HG03135 (cell line): ENCODE results near the gene CRYBG1.
"Not testable (repeated sequence)": the region's sequence is repeated elsewhere in the genome, so short reads cannot be mapped to it uniquely, and the experiment has no call there.

Experiments used
- ATAC-seq: cut with Tn5 transposase; IDR thresholded peaks from one replicate; pipeline ENCODE4 v1.9.1; 2021; ENCODE audit warnings: mild to moderate bottlenecking, moderate library complexity; ENCODE audit not compliant: unreplicated experiment

CRYBG1 gene

GRCh38 chr6:106495014-106495413, 134.5 kb downstream of the CRYBG1 start:
- ATAC-seq, result no peak

DNA sequence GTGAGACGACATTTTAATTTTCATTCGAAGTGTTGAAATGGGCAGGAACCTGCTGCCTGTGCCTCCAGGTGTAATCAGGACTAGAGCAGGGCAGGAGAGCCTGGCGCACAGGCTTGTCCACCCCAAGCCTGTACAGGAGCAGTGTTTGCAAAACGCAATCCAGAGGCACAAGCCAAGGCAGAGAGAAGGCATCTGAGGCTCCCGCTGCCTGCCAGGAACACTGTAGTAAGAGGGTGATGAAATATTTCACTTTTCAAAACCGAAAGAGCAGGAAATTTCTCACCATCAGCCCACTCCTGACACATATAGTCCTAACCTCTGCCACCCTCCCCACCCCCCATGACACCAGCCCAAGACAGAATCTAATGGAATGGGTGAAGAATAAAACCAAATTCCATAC, 136.3 kb downstream of the CRYBG1 start:
- ATAC-seq, result no peak

GRCh38 chr6:106501960-106502371, 141.4 kb downstream of the CRYBG1 start:
- ATAC-seq, result no peak

DNA sequence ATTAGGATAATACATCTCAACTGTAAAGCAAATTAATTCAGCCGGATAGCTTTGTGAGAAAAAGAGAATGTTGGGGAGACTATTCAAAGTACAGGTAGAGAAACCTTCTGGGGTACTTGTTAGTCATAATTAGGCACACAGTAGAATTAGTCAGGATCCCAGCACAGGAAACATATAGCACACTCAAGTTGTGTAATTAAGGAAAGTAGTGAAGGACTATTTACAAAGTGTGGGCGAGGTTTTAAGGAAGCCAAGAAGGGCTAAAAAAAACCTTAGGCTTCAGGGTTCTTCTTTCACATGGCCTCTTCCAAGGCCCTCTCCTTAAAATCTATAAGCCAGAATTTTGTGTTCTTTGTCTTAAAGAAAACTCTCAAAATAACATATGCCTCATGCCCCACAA, 142.0 kb downstream of the CRYBG1 start:
- ATAC-seq, result no peak

DNA sequence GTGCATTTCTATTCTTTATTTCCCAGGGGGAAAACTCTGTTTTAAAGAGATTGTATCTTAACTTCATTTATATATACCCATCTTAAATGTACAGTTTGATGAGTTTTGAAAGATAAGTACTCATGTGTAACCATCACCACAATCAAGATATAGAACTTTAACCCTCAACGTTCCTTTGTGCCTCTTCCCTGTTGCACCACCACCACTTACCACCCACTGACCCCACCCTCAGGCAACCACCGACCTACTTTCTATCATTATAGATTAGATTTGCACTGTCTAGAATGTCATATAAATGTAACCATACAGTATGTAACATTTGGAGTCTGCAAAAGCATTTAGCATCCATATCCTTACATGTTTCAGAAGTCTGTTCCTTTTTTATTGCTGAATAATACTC, 147.8 kb downstream of the CRYBG1 start:
- ATAC-seq, result no peak

- ATAC-seq, result no peak
Measured at GRCh38 chr6:106508834-106509233, 148.3 kb downstream of the CRYBG1 start.

DNA sequence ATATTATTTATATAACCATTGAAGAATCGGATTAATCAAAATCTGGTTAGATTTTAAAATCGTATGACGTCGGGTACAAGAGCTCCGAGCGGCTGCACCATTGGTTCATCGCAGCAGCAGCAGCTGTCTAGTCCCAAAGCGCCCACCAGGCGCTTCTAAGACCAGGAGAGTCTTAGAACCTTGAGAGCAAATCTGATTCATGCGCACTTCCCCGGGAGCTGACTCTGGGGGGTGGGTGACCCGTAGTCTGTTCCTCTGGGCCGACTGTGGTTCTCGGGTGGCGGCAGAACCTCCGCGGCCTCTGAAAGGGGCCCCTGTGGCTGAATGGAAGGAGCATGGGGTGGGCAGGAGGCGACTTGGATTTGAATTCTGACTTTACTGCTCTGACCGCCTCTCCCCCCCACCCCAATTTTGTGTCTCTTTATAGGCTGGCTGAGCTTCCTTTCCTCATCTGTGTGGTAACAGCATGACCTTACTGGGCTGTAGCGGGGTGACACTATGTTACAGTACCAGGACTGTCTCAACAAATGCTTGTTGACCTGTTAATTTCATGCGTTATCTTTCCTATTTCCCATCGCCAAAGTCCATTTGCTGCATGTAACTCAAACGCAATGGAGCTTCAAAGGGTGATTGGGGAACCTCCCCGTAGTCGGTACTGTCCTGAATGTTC, 149.0 kb downstream of the CRYBG1 start:
- ATAC-seq, result no peak

GRCh38 chr6:106510090-106510970, 149.8 kb downstream of the CRYBG1 start:
- no peak for ATAC-seq

GRCh38 chr6:106511288-106512047, 151.0 kb downstream of the CRYBG1 start:
- no peak for ATAC-seq

GRCh38 chr6:106512048-106512967, 151.8 kb downstream of the CRYBG1 start:
- ATAC-seq, result peak; percentile 58

- no peak for ATAC-seq
Measured at GRCh38 chr6:106512968-106513574, 152.6 kb downstream of the CRYBG1 start.

GRCh38 chr6:106513808-106514582, 153.5 kb downstream of the CRYBG1 start:
- no peak for ATAC-seq

- ATAC-seq, result no peak
Measured at GRCh38 chr6:106514583-106514885, 154.0 kb downstream of the CRYBG1 start.

DNA sequence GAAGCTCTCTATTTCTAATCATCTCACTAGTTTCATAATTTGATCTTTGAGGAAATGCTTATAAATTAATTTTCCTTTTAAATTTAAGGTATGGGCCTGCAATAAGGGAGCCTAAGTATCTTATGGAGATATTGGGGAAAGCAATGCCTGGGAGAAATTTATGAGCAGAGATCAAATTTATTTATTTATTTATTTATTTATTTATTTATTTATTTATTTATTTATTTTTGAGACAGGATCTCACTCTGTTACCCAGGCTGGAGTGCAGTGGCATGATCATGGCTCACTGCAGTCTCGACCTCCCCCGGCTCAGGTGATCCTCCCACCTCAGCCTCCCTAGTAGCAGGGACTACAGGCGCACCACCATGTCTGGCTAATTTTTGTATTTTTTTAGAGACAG, 155.1 kb downstream of the CRYBG1 start:
- ATAC-seq, result not testable (repeated sequence)

DNA sequence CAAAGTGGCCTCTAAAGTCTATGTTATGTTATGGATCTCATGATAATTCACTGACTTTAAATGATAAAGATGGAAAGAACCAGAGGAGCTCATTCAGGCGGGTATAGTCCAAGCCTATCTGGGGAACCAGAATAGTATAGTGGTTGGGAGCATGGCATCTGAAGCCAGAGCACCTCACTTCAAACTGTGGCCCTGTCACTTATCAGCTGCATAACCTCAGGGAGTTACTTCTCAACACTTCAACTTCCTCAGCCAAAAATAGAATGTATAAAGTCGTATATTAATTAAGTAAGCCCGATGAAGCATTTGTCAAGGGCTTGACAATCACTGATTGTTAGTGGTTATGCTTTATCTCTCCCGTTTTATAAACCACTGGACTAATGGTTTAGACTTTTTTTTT, 156.1 kb downstream of the CRYBG1 start:
- ATAC-seq, result no peak

- no peak for ATAC-seq
Measured at GRCh38 chr6:106517706-106518105, 157.2 kb downstream of the CRYBG1 start.

DNA sequence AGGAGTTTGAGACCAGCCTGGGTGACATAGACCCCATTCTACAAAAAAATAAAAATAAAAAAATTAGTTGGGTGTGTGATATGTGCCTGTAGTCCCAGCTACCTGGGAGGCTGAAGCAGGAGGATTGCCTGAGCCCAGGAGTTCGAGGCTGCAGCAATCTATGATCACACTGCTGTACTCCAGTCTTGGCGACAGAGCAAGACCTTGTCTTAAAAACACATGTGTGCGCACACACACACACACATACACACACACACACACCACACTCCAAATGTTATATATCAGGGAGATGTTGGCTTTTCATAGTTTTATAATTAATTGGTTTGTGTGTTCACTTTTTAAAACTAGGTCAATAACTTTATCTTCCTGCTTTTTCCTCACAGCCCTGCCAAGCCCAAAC, 158.2 kb downstream of the CRYBG1 start:
- ATAC-seq, result no peak

DNA sequence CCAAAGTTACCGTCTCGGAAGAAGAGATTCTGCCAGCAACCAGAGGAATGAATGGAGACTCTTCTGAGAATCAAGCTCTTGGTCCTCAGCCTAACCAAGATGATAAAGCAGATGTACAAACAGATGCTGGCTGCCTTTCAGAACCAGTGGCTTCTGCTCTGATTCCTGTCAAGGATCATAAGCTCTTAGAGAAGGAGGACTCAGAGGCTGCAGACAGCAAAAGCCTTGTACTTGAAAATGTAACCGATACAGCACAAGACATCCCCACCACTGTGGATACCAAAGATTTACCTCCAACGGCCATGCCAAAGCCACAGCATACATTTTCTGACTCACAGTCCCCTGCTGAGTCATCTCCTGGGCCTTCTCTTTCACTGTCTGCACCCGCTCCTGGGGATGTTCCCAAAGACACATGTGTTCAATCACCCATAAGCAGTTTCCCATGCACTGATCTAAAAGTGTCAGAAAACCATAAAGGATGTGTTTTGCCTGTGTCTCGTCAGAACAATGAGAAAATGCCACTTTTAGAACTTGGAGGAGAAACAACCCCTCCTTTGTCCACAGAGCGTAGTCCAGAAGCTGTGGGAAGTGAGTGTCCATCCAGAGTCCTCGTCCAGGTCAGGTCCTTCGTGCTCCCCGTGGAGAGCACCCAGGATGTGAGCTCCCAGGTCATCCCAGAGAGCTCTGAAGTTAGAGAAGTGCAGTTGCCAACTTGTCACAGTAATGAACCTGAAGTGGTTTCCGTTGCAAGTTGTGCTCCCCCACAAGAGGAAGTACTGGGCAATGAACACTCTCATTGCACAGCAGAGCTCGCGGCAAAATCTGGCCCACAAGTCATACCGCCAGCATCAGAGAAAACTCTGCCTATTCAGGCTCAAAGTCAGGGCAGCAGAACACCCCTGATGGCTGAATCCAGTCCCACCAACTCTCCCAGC, 159.2 kb downstream of the CRYBG1 start:
- peak; percentile 48 for ATAC-seq
